Measurements from ENCODE around the gene OXER1.
A peak's percentile ranks its signal among the peaks of the same experiment; 100 is the strongest.

Gene OXER1

GRCh38 chr2:42769583-42770287 lies 5.8 kb upstream of the OXER1 start:
- DNase-seq (ENCODE audit: low read depth) = no peak

DNA sequence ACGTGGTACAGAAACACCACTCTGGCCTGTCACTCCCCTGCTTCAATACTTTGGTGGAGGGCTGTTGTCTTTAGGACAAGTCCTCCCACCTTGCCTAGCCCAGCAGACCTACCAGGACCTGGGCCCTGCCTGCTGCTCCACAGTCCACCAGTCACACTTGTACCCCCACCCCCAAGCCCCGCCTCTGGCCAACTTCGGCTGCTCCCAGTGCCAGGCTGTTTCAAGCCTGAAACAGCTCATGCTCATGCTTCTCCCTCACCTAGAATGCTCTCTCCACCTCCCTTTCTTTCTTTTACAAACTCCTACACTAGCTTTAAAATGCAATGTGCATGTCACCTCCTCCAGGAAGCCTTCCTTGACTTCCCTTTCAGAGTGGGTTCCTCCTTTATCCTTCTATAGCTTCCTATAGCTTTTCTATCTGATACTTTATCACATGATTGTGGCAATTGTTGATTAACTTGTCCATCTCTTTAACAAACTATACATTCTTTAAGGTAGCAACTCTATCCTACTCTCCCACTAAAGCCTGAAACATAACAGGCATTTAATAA lies 4.8 kb upstream of the OXER1 start:
- no peak for DNase-seq (ENCODE audit: low read depth)

- no peak for DNase-seq (ENCODE audit: low read depth)
Measured at GRCh38 chr2:42767899-42768705, 4.2 kb upstream of the OXER1 start.

DNA sequence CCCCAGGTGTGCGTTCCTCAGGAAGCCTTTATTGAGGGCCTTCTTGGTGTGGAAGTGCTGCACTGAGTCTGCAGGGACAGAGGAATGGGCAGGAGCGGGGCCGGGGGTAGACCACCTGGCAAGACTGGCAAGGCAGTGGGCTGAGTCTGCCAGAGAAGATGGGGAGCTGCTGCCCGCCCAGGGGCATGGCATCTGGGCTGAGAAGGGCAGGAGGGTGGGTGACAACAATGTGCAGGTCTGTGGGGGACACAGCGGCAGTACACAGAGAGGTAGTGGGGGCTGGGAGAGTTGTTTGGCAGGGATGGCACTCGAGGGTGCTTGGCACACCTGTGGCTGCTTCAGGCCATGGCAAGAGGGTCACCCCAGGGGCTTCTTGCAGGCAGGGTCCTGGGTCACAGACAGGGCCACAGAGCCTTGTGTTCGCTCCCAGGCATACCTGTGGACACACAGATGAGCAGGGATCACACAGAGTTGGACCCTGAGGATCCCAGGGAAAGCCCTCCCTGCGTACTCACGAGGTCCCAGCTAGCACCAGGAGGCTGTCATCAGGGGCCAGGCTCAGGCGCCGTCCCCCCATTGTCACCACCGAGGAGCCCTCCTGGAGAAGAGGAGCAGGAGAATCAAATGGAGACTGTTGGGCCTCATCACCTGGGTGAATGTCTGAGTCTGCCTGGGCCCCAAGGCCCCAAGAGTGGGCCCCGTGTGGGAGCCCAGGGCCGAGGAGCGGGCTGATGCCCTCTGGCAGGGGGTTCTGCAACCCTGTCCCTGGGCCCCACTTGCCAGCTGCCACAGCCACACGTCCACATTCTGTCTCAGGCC lies 3.4 kb upstream of the OXER1 start:
- DNase-seq (ENCODE audit: low read depth) = no peak

DNA sequence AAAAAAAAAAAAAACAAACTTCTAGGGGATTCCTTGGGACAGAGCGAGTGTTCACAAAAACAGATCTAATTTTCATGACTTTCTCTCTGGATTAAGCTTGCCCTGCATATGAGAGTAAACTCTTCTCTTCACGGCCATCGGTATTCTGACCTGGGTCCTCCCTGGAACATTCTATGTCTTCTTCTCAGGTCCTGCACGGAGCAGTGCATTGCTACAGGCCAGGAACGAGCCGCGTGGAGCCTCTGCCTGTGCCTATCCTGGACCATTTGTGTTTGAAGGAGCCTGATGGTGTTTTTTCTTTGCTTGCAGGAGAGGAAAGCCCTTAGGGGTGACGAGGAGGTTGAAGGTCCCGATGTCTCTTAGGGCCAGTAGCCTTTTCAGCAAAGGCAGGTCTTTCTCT lies 1.8 kb upstream of the OXER1 start:
- no peak for DNase-seq (ENCODE audit: low read depth)

GRCh38 chr2:42764901-42765300 lies 966 bp upstream of the OXER1 start:
- DNase-seq (ENCODE audit: low read depth) = no peak

DNA sequence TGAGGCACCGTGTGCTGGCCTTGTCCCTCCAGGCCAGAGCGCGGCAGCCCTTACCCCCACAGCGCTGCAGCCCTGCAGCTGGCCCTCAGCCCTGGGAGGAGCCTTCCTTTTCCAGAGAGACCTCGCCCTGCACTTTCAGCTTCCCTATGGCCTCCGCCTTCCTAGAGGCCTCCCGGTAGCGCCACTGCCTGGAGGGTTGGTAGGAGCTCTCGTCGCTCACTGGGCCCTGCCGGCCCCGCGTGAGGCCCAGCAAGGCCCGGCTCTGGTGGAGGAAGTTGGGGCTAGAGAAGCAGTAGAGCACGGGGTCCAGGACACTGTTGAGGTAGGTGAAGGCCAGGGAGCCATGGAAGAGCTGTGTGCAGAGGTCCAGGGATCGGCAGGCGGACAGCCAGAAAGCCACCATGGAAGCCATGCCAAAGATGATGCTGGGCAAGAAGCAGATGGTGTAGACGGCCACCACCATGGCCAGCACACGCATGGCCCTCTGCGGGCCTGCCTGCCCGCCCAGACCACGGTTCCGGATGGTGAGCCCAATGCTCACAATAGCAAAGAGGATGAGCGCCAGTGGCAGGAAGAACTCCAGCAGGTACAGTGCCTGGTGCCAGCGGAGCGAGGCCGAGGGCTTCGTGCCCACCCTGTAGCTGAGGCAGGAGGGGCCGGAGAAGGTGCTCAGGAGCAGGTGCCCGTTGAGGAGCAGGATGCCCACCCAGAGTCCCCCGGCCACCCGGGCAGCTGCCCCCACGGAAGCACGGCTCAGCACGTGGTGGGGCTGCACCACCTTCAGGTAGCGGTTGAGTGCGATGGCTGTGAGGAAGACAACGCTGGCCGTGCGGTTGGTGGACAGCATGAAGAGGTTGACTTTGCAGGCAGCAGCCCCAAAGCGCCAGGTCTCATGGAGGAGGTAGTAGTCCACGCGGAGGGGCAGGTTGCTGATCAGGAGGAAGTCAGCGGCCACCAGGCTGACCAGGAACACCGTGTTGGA lies 821 bp downstream of the OXER1 start:
- DNase-seq (ENCODE audit: low read depth) = no peak

DNA sequence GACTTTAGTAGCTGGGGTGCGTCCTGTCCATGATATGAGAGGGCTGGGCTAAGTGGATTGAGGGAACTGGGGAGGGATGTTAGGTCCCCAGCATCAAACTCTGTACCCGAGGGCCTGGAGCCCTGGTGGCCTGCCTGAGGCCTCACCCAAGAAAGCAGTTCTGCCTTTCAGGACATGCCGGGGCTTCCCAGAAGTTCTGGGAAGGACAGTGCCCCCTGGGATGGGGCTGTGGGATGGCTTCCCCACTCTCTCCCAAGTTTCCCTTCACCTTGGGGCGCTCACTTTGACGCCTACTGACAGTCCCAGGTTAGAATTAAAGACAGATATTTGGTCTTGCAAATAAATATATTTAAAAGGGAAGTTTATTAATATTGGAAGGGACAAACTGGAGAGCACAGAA lies 1.8 kb downstream of the OXER1 start:
- no peak for DNase-seq (ENCODE audit: low read depth)

DNA sequence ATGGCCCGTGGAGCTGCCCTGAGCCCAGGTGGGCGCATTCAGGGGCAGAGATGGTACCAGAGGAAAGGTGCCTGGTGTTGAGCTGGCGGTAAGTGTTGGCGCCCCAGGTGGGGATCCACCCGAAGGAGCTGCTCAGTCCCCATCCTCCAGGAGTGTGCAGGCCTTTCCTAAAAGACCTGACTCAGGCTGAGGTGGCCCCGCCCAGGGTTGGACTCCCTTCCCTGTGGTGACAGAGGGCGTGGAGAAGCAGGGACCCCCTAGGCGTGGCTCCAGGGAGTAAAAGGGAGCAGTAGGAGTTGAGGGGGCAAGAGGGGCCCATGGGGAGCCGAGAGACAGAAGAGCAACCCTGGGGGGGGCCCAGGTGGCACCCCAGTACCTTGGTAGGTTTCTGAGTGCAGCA lies 2.4 kb downstream of the OXER1 start:
- no peak for DNase-seq (ENCODE audit: low read depth)

GRCh38 chr2:42758751-42759150 lies 5.2 kb downstream of the OXER1 start:
- no peak for DNase-seq (ENCODE audit: low read depth)

GRCh38 chr2:42757981-42758740 lies 5.8 kb downstream of the OXER1 start:
- no peak for DNase-seq (ENCODE audit: low read depth)

GRCh38 chr2:42756966-42757513 lies 6.9 kb downstream of the OXER1 start:
- DNase-seq (ENCODE audit: low read depth) = no peak

GRCh38 chr2:42756150-42756775 lies 7.7 kb downstream of the OXER1 start:
- DNase-seq (ENCODE audit: low read depth) = no peak

DNA sequence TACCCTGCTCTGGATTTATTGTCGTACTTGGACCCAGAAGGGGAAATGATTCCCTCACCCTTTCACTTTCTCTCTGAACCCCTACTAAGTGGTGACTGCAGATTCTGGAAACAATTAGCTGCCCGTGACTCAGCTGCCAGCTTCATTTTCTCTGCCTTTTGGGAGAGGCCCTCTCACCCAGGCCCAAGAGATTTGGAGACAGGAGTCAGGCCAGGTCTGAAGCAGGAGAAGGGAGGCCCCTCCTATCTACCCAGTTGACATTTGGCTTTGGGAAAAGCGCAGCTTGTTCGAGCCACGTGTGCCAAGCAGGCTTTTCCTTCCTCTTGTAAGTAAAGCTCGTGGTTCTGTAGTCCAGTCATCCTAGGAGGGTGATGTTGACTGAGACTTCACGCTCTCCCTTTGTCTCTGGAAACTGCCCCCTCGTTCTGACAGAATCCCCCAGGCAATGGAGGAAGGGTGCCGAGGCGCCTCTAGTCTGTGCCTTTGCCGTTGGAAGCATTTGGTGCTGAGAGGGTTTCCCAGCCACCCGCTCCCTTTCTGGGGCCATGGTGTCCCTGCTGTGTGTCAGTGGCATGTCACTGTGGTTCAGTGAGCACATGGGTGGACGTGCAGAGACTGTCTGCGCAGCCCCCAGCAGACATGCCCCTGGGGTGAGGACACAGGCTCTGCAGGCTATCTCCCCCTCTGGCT lies 8.6 kb downstream of the OXER1 start:
- DNase-seq (ENCODE audit: low read depth) = no peak

DNA sequence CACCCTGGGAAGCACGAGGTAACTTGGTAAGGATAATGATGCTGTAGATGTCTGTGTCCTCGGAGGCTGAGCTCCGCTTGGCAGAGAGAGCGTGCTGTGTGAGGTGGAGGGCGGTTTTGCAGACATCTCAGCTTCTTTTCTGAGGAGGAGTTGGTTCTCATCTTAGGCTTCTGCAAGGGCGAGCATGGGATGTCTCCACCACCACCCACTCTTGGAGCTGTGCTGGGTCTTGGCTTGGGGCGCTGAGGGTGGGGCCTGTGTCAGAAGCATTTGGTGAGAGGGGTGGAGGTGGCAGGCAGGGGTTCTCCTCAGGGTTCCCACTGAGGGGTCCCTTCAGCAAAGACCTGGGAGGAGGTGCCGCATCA lies 9.2 kb downstream of the OXER1 start:
- DNase-seq (ENCODE audit: low read depth) = no peak

GRCh38 chr2:42754021-42754775 lies 9.7 kb downstream of the OXER1 start:
- peak; percentile 14 for DNase-seq (ENCODE audit: low read depth)

GRCh38 chr2:42752816-42753813 lies 10.8 kb downstream of the OXER1 start:
- no peak for DNase-seq (ENCODE audit: low read depth)
